Breast epithelium (tissue), 4 donors: ENCODE results near the gene ISLR. TPM values are rescaled to one million over a fixed set of nuclear protein-coding genes. Genes with fewer than 3 reads are reported as not detected.

ENCODE experiments used
- DNase-seq, 2 donors: peaks; one replicate each; pipeline ENCODE4 v3.0.0-alpha.2; 2019; ENCODE audit warnings: low spot score in 2 of 2
- H3K27ac ChIP-seq, 2 donors: fragments of 200-600 bp; sonication (generic) in 1 of 2; one replicate each; pipeline ENCODE4 v1.5.1; 2016 to 2019; ENCODE audit warnings: mild to moderate bottlenecking in 1 of 2
- H3K27me3 ChIP-seq, 2 donors: fragments of 200-600 bp; sonication (generic) in 1 of 2; one replicate each; pipeline versions ENCODE4 v1.5.1 to v1.6.0; 2017 to 2019; ENCODE audit warnings: control low read depth in 1 of 2, mild to moderate bottlenecking in 1 of 2
- H3K36me3 ChIP-seq: fragments of 200-600 bp; one replicate; pipeline ENCODE4 v1.5.1; 2019
- H3K4me1 ChIP-seq, 2 donors: fragments of 200-600 bp; sonication (generic); one replicate each; pipeline ENCODE4 v1.5.1; 2016 to 2019; ENCODE audit warnings: control low read depth in 1 of 2
- H3K4me3 ChIP-seq, 3 donors: fragments of 200-600 bp; sonication (generic); 1 replicate in 2 of 3; 2 replicates in 1 of 3; pipeline ENCODE4 v1.5.1; 2016 to 2019; ENCODE audit warnings: mild to moderate bottlenecking in 3 of 3, moderate library complexity in 2 of 3
- H3K9me3 ChIP-seq, 2 donors: fragments of 200-600 bp; sonication (generic) in 1 of 2; one replicate each; pipeline ENCODE4 v1.5.1; 2016 to 2019; ENCODE audit warnings: control low read depth in 1 of 2
- CTCF ChIP-seq, 3 donors: fragments of 450-650 bp; IDR thresholded peaks; one replicate each; pipeline ENCODE4 v1.5.1; 2016 to 2017; ENCODE audit warnings: antibody characterized with exemption in 3 of 3, mild to moderate bottlenecking in 3 of 3, moderate library complexity in 3 of 3
- POLR2A ChIP-seq: fragments of 450-650 bp; IDR thresholded peaks from one replicate; pipeline ENCODE4 v1.6.1; 2016; ENCODE audit warnings: antibody characterized with exemption, mild to moderate bottlenecking, moderate library complexity
- POLR2AphosphoS5 ChIP-seq, 3 donors: sonication (generic); formaldehyde crosslinking; IDR thresholded peaks; one replicate each; pipeline ENCODE4 v1.6.1; 2017; ENCODE audit warnings: antibody characterized with exemption in 3 of 3
- intact Hi-C: fragments of 100-400 bp; cut with DNase I; formaldehyde crosslinking; loops from one replicate; pipeline ENCODE4 v1.15.1; 2023; ENCODE audit warnings: low total_unique reads
- total RNA-seq, 3 donors: library from RNA; depleted of rRNA; stranded (reverse); fragments of >200 nt; gene quantifications; one replicate each; pipeline ENCODE4 v1.1.0, GENCODE V29; 2016

The ISLR gene
- total RNA-seq, 3 donors from 2014 or later = 49.2 to 88.0 (median 71.8) TPM

- Histone ChIP-seq H3K27ac (no peak overlapping the region), H3K27me3 (peaks cover 0 to 24% of the 10 kb centered on the region in 2 donors), H3K36me3 (no peaks in the 10 kb centered on the region), H3K9me3 (peaks cover 0 to 11% of the 10 kb centered on the region in 2 donors), H3K4me1 (peaks cover 0 to 7% of the 10 kb centered on the region in 2 donors), H3K4me3 (no peak overlapping the region)
- intact Hi-C loops = no loop called here
- no peak for DNase-seq
- no peak for TF ChIP-seq CTCF (IDR thresholded peaks at IDR 0.05)
- no peak for TF ChIP-seq POLR2A
- no peak for TF ChIP-seq POLR2AphosphoS5 (IDR thresholded peaks at IDR 0.05)
These were observed 34.9 kb upstream of the ISLR start for GRCh38 chr15:74138642-74139041.

GRCh38 chr15:74141591-74141990 lies 31.9 kb upstream of the ISLR start:
- DNase-seq = no peak
- peaks cover 3 to 6% of the 10 kb centered on the region in 2 donors for H3K9me3 ChIP-seq
- H3K27ac ChIP-seq = no peak overlapping the region
- peaks cover 0 to 7% of the 10 kb centered on the region in 2 donors for H3K27me3 ChIP-seq
- no peak for TF ChIP-seq POLR2A
- TF ChIP-seq CTCF (IDR thresholded peaks at IDR 0.05) = no peak
- no peak for TF ChIP-seq POLR2AphosphoS5 (IDR thresholded peaks at IDR 0.05)
- H3K36me3 ChIP-seq = no peaks in the 10 kb centered on the region
- peaks cover 0 to 7% of the 10 kb centered on the region in 2 donors for H3K4me1 ChIP-seq
- H3K4me3 ChIP-seq = no peak overlapping the region
- intact Hi-C loops = no loop called here

GRCh38 chr15:74144153-74144775 lies 29.2 kb upstream of the ISLR start:
- no peak for DNase-seq
- Histone ChIP-seq H3K27me3 (no peaks in the 10 kb centered on the region), H3K4me1 (no peaks in the 10 kb centered on the region), H3K4me3 (no peak overlapping the region), H3K9me3 (peaks cover 5 to 16% of the 10 kb centered on the region in 2 donors), H3K27ac (no peak overlapping the region), H3K36me3 (no peaks in the 10 kb centered on the region)
- intact Hi-C loops = no loop called here
- TF ChIP-seq POLR2AphosphoS5 (IDR thresholded peaks at IDR 0.05) = no peak
- TF ChIP-seq CTCF (IDR thresholded peaks at IDR 0.05) = no peak
- TF ChIP-seq POLR2A = no peak

- Histone ChIP-seq H3K36me3 (no peaks in the 10 kb centered on the region), H3K27me3 (no peaks in the 10 kb centered on the region), H3K9me3 (peaks cover 5 to 16% of the 10 kb centered on the region in 2 donors), H3K4me3 (no peak overlapping the region), H3K27ac (no peak overlapping the region), H3K4me1 (no peaks in the 10 kb centered on the region)
- intact Hi-C loops = no loop called here
- TF ChIP-seq CTCF (IDR thresholded peaks at IDR 0.05) = no peak
- TF ChIP-seq POLR2AphosphoS5 (IDR thresholded peaks at IDR 0.05) = no peak
- TF ChIP-seq POLR2A = no peak
- DNase-seq = no peak
These were observed 27.2 kb upstream of the ISLR start for GRCh38 chr15:74146277-74146800.

- no peaks in the 10 kb centered on the region for H3K27me3 ChIP-seq
- no peak overlapping the region for H3K4me3 ChIP-seq
- no peak overlapping the region for H3K27ac ChIP-seq
- no peak for DNase-seq
- H3K36me3 ChIP-seq = no peaks in the 10 kb centered on the region
- peaks cover 5 to 16% of the 10 kb centered on the region in 2 donors for H3K9me3 ChIP-seq
- intact Hi-C loops = no loop called here
- no peaks in the 10 kb centered on the region for H3K4me1 ChIP-seq
- TF ChIP-seq POLR2A (no peak), CTCF (IDR thresholded peaks at IDR 0.05) (no peak), POLR2AphosphoS5 (IDR thresholded peaks at IDR 0.05) (no peak)
These were observed 26.5 kb upstream of the ISLR start for GRCh38 chr15:74147051-74147450.
